GM08714 (cell line): ENCODE results near the gene PIK3R4.

ENCODE experiments used
- H3K4me3 ChIP-seq: fragments of 200-500 bp; sonication (Bioruptor generic); 2 replicates; pipeline ENCODE4 v1.5.1; 2014; ENCODE audit warnings: mild to moderate bottlenecking, low read length, inconsistent platforms
- ZNF274 ChIP-seq: IDR thresholded peaks from 2 replicates; pipeline ENCODE4 v1.6.1; 2012; ENCODE audit warnings: mild to moderate bottlenecking, low read depth, low read length

PIK3R4 gene

DNA sequence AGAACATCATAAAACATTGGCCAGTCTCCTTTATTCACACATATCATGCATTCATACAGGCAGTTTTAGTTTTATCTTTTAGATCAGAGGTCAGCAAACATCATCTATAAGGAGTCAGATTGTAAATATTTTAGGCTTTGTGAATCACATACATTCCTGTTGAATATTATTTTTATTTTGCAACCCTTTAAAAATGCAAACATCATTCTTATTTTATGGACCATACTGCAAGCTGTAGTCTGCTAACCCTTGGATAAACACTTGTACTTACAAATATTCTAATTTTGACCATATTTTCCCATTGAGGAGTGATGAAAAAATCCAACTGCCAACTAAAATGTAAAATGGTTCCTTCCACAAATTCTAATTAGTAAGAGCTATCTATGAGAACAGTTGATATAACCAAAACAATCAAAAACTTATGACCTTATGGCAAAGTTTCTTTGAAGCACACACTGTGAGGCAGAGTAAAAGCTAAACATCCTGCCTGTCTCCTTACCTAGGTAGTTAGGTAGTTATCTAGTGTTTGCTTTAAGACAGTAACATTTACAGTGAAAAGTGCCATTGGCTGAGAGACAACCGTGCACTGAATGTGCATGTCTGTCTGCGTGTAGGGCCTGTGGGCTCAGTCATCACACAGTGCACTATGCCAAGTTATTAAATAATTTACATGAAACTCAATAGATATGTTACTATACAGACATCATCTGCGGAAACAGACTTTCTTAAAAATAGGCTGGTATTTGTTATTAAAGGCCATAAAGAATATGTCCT lies 57.7 kb downstream of the PIK3R4 start:
- no peak overlapping the region for H3K4me3 ChIP-seq
- TF ChIP-seq ZNF274, result no peak

DNA sequence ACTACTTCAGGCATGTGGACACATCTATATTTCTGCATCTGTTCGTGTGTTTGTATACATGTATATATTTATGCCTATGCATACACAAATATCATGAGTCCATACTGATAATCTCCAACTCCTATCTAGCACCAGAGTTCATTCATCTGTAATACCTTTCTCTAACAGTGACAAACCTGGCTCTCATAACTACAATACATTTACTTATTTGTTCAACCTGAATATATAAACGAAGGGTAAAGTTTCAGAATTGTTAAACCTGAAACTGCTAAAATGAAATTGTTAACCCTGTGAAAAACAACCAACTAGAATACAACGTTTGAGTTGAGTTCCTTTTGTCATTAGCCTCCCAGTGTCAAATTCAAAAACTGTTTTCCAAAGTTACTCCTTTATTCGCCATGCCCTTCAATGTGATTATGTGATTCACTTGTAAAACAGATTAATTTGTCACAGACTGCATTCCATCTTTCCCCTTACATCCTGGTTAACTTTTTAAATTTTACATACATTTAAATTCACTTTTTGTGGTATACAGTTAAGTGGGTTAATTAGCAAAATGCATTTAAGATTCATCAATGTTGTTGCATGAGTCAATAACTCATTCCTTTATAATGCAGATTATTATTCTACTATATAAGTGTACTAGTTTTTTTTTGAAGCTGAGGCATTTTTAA lies 58.5 kb downstream of the PIK3R4 start:
- H3K4me3 ChIP-seq, result no peak overlapping the region
- TF ChIP-seq ZNF274, result no peak

DNA sequence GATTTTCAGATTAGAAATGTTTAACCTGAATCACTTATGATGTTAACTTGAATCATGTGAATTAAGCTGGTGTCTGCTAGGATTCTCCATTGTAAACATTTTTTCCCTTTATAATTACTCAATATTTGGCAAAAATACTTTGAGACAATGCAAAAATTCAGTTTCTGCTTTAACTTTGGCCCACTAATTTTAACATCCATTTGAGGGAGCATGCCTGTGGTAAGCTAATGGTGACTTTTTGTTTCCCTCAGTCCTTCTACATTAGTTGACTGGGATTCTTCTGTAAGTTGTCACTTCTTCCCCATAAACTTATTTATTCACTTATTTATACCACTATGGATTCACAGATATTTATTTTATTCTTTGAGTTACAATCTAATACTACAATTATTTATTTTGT lies 59.3 kb downstream of the PIK3R4 start:
- no peak overlapping the region for H3K4me3 ChIP-seq
- no peak for TF ChIP-seq ZNF274

DNA sequence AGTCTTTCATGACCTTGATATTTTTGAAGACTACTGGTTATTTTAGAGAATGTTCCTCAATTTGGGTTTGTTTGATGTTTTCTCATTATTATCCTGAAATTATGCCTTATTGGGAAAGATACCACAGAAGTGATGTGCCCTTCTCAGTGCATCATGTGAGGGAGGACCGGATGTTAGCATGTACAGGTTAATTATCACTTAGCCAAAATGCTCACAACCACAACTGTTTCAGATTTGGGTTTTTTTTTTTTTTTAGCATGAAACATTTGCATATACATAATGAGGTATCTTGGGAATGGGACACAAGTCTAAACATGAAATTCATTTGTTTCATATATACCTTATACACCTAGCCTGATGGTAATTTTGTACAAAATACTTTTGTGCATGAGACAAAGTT lies 59.8 kb downstream of the PIK3R4 start:
- no peak overlapping the region for H3K4me3 ChIP-seq
- no peak for TF ChIP-seq ZNF274

DNA sequence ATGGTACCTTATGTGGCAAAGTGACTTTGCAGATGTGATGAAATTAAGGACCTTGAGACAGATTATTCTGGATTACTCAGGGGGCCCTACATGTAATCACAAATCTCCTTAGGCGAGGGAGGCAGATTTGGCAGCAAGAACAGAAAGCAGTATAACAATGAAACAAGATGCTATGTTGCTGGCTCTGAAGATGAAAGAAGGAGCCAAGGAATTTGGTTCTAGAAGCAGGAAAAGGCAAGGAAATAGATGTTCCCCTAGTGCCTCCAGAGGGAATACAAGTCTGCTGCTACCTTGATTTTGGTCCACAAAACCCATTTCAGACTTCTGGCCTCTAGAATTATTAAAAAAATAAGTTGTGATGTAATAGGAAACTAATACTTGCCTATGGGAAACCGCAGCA lies 64.5 kb downstream of the PIK3R4 start:
- no peak for TF ChIP-seq ZNF274

DNA sequence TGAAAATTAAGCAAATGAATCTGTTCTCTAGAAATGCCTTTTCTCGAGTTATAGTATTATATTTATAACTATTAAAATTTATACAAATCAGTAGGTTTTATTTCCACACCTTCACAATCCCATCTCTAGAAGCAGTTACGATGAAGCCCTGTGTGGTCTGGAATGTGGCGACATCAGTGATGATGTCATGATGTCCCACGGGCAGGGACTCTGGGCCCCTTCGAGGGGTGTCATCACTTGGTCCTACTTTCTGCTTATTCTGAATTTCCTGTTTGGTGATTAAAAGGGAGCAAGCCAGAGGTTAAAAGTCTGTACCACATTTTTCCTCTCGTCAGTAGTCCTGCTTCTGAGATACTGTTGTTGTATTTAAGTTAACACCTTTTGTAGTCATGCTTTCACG lies 67.4 kb downstream of the PIK3R4 start:
- no peak for TF ChIP-seq ZNF274
- no peak overlapping the region for H3K4me3 ChIP-seq

More for the DNA sequence above, 64.5 kb downstream of the PIK3R4 start:
- H3K4me3 ChIP-seq, result no peak overlapping the region

DNA sequence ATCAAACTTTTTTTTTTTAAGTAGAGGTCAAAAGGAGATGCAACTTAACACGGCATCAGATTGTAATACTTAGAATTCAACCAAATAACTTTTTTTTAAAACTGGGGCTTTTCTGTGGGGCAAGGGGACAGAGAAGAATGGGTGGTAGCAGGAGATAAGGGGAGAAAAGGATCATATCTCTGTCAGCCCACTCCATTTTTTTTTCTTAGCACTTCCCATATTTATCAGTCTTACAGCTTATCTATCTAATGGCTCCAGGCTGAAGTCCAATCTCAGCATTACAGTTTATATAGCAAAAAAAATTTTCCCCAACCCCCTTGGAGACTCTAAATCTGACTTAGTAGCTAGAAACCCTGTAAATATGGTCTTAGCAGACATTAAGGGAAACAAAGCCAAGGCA lies 69.3 kb downstream of the PIK3R4 start:
- no peak for TF ChIP-seq ZNF274
- no peak overlapping the region for H3K4me3 ChIP-seq

DNA sequence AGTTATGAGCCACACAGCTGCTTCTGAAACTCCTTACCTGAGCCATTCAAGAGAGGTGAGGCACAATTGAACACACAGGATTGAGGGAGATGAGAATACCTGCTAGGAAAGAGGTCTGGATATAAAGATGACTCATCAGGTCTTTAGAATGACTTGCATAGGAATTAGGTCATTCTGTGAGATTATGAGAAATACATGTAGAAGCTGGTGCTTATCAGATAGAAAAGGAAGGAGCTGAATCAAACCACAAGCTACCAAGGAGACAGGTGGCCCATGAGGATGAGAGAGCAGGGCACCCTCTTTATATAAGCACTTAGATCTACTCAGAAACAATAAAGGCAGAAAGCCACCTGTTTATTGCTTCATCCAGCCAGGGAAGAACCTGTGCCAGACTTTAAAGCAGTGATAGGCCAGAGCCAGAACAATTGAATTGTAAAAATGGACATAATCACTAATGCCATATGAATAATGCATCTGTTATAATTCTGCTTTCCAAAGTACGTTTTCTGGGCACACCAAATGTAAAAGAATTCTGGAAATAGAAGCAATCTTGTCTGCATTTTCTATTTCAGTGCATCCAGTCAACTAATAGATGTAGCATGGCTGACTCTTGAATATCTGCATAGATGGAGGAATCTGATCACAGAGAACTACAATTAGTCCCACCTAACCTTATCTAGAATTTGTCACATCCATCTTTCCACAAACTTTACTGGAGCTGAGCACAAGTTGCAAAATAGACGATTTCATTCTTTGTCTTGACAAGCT lies 74.9 kb downstream of the PIK3R4 start:
- no peak overlapping the region for H3K4me3 ChIP-seq
- no peak for TF ChIP-seq ZNF274

DNA sequence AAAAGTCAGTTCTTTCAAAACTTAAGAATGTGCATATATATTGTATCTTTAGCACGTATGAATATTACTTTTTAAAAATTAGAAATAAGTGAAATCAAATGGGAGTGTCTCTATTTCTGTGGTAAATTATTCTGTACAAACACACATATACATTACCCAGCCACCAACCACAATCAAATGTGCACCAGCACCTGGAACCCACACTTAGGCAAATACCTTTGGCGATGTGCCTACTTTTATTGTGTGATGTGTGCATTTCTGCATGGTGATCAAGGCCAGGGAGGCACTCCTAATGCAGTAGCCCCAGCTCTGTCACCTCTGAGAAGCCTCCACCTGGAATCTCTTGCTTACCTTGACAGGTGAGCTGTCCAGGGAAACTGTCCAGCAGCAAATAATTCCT lies 76.9 kb downstream of the PIK3R4 start:
- TF ChIP-seq ZNF274, result no peak
- H3K4me3 ChIP-seq, result no peak overlapping the region

DNA sequence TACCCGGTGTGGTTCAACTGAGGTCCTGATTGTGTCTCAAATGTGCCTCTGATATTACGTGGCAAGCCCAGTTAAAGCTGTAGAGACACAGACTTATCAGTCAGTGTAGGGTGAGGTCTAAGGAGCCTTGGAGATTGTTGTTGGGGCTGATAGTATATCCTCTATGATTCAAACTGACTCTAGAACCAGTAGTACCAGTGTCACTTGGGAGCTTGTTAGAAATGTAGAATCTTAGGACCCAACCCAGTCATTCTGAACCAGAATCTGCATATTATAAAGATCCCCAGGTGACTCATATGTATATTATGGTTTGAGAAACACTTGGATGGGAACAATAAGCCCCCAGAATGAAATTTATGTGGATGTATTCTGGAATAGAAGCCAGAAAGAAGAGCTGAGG lies 83.5 kb downstream of the PIK3R4 start:
- no peak for TF ChIP-seq ZNF274
- no peak overlapping the region for H3K4me3 ChIP-seq

DNA sequence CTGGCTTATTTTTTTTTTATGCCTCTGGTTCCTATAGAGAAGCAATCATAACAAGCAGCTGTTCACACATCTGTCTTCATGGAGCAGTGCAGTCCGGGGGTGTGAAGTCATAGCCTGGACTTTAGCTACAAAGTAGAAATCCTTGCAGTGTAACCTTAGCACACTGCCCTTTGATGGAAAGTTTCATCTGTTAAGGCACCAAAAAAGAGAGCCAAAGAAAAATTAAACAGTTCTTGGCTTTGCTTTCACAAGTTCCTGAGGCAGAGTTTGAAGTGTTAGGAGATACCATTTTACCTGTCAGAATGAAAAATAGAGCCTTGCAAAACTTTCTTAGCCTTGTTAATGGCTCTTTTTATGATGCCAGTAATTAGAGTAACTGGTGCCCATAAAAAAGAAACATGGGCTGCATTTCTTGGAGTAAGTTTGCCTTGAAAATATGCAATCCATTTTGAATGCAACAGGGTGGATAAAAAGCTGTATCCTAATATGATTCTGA lies 84.1 kb downstream of the PIK3R4 start:
- H3K4me3 ChIP-seq, result no peak overlapping the region
- no peak for TF ChIP-seq ZNF274

DNA sequence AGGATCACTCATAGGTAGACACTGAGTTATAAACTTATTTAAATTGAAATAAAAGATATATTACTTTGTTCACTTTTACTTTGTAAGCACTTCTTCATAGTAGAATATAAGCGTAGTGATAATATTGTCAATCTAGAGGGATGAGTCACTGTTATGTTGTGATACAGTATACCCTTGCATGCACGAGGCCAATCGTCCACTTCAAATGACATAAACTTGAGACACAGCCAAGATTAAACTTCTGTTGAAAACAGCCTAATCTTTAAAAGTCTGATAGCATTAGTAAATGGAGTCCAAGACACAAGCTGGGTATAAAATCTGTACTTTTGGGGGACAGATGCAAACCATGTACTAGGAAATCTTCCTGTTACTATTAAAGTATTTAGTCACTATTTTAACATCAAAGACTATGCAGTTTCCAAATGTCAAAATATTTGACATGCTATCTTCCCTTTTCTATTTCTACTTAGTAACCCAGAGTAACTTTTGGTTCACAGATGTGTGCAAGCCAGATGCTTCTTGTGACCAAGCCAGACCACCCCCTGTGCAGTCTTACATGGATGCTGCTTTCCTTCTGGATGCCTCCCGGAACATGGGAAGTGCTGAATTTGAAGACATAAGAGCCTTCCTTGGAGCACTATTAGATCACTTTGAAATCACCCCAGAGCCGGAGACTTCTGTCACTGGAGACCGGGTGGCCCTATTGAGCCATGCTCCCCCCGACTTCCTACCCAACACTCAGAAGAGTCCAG lies 85.3 kb downstream of the PIK3R4 start:
- TF ChIP-seq ZNF274, result no peak
- no peak overlapping the region for H3K4me3 ChIP-seq

DNA sequence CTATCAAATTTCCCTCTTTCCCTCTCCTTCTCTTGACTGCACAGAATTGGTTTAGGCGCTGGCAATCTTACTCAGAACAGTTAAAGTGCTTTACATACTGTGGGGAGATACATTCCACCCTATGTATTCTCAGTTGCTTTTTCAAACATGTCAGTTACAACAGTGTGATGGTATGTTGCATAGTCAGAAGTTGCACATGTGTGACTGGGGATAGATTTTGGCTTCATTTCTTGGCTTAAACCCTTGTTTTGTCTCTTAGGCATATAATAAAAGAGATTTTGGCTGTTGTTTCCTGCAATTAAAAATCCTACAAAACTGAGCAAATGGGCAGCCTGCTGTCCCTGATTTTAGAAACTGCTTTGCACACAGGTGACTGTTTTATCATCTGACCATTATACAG lies 86.7 kb downstream of the PIK3R4 start:
- TF ChIP-seq ZNF274, result no peak

DNA sequence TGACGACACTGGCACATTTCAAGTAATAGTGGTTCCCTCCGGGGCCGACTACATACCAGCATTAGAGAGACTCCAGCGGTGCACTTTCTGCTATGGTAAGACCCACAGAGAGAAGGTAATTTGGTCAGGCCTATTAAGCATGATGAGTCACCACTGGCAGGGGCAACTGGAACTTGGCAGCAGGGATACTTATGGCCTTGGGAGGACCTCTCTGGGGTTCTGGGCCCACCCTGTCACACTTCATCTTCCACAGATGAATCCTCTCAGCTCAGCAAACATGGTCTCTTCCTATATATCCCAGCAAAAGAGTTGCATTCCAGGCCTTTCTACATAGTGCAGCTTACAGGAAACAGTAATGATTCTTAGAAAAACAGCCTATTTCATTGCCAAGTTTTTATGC lies 88.0 kb downstream of the PIK3R4 start:
- H3K4me3 ChIP-seq, result no peak overlapping the region
- no peak for TF ChIP-seq ZNF274

More for the DNA sequence above, 86.7 kb downstream of the PIK3R4 start:
- no peak overlapping the region for H3K4me3 ChIP-seq
